Jurkat, Clone E6-1 (cell line): ENCODE data around the gene GABRB1.
A peak's percentile ranks its signal among the peaks of the same experiment; 100 is the strongest.

Source experiments
- DNase-seq: peaks from one replicate; pipeline ENCODE4 v3.0.0-alpha.2; 2011; ENCODE audit warnings: low read depth, low spot score
- H3K4me3 ChIP-seq: 2 replicates; pipeline ENCODE4 v1.5.1; 2011; ENCODE audit warnings: mild to moderate bottlenecking, low read length, control low read depth, moderate library complexity

GABRB1 gene

DNA sequence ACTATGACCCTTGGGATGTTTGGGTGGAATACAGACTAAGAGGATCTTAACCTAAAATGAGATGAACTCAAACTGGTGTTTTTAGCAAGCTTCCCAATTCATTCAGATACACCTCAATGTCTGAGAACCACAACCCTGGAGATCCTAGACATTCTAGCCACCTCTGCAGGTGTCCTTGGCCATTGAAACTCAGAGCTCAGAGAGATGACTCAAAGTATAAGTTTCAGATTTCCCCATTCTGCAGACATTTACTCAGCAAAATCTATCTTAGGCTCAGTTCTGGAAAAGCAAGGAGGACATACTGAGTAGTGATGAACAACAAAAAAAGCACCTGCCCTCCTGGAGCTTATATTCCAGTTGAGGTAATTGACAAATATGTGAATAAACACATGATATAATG lies 384.4 kb downstream of the GABRB1 start:
- no peak overlapping the region for H3K4me3 ChIP-seq
- no peak for DNase-seq

DNA sequence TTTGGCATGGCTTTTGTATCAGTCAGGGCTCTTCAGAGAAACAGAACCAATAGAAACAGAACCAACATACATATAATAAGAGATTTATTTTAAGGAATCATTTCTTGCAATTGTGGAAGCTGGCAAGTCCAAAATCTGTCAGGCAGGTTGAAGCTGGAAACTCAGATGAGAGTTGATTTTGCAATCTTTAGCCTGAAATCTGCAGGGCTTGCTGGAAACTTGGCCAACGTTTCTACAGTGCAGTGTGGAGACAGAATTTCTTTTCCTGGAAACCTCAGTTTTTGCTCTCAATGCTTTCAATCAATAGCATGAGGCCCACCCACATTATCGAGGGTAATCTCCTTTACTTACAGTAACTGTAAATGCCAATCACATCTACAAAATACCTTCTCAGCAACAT lies 386.8 kb downstream of the GABRB1 start:
- H3K4me3 ChIP-seq: no peak overlapping the region

DNA sequence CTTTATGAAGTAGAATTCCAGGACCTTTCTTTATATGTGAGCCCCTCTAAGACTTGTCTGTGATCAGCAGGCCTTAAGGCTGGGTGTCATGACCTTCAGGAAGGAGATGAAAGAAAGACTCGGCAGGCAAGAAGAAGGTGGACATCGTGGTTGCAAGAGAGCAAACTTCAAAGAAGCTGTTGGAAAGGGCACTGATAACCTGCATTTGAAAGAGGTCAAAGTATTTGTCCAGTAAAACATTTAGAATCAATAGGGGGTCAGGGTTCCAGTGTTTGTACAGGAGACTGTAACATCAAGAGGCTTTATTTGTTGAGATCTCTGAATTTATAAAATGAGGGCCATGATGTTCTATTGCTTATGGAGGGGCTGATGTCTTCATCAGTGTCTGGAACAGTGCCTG lies 387.9 kb downstream of the GABRB1 start:
- H3K4me3 ChIP-seq: no peak overlapping the region
- DNase-seq: no peak

More for the DNA sequence above, 386.8 kb downstream of the GABRB1 start:
- DNase-seq: no peak

DNA sequence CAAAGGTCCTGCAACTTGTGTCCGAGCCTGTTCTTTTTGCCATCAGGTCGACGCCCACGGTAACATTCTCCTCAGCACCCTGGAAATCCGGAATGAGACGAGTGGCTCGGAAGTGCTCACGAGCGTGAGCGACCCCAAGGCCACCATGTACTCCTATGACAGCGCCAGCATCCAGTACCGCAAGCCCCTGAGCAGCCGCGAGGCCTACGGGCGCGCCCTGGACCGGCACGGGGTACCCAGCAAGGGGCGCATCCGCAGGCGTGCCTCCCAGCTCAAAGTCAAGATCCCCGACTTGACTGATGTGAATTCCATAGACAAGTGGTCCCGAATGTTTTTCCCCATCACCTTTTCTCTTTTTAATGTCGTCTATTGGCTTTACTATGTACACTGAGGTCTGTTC lies 394.3 kb downstream of the GABRB1 start:
- no peak overlapping the region for H3K4me3 ChIP-seq

DNA sequence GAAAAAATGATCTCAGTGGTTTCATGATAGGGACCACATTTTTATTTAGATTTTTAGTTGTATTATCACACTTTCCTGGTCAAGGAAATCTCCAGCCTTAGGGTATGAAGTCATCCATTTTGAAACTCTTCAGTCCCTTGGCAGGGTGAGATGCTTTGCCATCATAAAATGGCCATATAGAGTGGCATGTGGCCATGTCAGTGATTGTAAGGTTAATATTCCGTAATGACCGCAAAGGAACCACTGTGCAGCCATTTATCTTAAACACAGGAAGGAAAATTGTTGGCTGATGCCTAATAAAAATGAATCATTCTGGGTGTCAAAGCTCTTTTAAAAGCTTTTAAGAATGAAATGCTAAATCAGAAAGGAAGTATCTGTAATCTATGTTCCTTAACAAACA lies 396.6 kb downstream of the GABRB1 start:
- H3K4me3 ChIP-seq: no peak overlapping the region
- DNase-seq: no peak

More for the DNA sequence above, 394.3 kb downstream of the GABRB1 start:
- DNase-seq: no peak

DNA sequence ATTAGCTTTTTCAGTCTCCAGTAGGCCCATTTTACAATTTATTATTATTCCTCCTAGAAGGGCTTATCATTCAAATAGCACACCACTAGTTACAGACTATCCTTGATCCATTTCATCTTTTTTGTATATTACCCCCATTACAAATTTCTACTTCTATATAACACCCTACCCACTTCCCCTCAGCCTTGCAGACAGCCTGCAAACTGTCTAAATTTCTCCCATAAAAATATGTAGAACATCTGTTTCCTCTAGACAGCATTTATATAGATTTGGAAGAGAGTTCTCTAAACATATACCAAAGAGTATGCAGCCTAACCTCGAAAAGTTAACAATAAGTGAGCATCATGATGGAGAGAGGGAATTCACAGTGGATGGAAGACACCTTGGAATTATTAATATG lies 401.4 kb downstream of the GABRB1 start:
- no peak for DNase-seq
- H3K4me3 ChIP-seq: no peak overlapping the region

DNA sequence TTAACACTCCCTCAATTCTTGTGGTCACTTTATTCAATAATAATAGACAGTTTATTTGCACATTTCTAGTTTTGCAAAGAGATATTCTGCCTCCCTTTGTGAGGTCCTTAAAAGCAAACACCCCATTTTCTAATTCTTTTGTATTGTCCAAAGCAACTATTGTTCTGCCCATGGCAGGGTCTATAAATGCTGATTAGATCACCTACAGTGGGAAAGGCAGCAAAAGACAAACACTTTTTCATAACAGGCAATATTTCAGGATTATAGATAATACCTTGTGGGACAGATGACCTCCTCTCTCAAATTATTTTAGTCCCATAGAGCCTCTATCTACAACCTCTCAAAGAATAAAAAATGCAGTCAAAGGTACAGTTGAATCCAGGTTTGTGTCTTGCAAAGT lies 403.6 kb downstream of the GABRB1 start:
- H3K4me3 ChIP-seq: no peak overlapping the region
- no peak for DNase-seq

DNA sequence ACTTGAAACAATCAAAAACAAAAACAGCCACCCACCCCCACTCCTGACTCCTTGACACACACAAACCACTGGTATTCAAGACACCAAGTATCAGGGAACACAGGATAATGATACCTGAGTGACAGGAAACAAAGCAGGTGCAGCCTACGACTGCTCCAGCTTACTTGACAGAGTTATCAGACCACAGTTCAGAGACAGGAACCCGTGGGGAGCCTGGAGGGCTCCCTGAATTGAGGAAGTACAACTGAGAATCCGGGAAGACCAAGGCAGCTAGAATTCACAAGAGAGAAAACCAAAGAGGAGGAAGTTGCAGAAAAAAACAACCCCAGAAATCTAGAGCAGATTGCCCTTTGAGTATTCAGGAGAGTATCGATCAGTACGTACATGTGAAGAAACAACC lies 411.6 kb downstream of the GABRB1 start:
- no peak for DNase-seq
- no peak overlapping the region for H3K4me3 ChIP-seq

DNA sequence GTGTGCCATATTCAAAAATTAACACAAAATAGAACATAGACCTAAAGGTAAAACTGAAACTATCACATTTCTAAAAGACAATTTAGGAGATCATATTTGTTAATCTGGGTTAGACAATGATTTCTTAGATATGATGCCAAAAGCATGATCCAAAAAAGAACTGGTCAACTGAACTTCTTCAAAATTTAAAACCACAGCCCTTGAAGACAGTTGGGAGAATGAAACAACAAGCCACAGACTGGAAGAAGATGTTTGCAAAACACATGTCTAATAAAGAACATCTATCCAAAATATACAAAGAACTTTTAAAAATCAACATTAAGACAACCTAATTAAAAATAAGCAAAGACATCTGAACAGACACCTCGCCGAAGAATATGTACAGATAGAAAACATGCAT lies 412.7 kb downstream of the GABRB1 start:
- no peak for DNase-seq
- no peak overlapping the region for H3K4me3 ChIP-seq

DNA sequence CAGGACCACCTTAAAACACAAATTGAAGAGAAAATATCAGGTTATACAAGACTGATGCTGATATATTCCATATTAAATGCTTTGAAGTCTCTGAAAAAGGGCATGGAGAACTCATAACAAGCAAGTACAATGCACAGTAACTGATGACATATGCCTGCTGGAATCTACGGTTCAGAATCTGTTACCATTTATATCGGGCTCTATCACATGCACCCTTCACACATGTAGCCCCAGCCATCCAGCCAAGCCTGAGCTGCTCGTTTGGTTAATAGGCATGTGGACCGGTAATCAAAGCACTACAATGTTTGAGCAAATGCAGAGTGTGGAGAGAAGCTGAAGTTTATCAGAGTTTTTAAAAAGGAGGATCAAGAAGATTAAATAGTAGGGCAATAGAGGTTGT lies 420.3 kb downstream of the GABRB1 start:
- H3K4me3 ChIP-seq: no peak overlapping the region
- DNase-seq: no peak

DNA sequence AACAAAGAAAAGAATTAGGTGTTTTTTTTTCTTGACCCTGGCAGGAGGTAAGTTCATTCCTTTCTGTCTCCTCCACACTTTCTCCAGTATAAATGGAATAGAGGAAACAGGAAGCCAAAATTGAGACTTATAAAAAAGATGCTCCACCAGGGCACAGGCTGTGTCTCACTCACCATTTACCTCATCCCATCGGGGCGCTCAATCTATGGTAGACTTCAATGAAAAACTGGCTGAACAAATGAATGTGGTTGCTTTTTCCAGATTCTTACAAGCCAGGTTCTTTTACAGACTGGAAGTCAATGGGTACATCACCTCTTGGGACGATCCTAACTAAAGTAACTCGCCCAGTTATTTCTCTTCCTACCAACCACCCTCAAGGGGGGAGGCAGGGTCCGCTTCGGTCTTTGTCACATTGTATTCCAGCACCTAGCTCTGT lies 431.4 kb downstream of the GABRB1 start:
- peak overlapping the region; percentile 87 for H3K4me3 ChIP-seq
- no peak for DNase-seq

DNA sequence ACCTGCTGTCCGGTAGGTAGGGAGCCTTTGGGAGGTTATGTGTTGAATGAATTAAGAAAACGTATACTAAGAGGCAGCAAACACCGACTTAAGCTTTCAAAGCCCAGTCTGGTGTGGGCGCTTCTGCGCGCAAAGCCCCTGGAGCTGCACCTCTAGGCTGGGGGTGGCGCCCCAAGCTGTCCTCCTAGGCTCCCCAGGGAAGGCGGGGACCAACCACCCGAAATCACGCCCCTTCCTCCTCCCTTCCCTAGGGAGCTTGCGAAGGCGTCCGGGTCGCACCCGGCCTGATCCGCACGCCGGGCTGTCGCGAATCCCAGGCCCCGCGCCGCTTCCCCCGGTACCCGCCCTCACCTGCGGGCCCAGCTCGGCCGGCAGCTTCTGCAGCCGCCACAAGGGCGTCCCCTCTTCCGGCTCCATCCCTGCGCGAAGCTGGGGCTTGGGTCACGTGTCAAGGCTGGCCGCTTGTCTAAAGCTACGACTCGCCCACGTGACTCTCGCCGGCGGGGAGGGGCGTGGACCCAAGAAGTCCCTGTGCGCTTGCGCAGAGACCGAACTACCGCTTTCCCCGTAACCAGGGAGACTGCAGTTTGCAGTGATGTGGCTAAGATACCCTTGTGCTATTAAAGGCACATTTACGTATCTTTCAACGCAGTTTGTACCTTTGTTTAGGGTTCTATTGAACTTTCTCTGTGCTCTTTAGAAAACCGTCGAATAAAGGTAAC lies 432.0 kb downstream of the GABRB1 start, which contains the start of gene COMMD8:
Gene COMMD8 (minus strand): TSS at position 468 of the 722 bp plus-strand sequence. CDS start 51 bp downstream, at position 417.
- peak within 1 kb of the TSS; percentile 87 for H3K4me3 ChIP-seq
- DNase-seq: peak; percentile 95

DNA sequence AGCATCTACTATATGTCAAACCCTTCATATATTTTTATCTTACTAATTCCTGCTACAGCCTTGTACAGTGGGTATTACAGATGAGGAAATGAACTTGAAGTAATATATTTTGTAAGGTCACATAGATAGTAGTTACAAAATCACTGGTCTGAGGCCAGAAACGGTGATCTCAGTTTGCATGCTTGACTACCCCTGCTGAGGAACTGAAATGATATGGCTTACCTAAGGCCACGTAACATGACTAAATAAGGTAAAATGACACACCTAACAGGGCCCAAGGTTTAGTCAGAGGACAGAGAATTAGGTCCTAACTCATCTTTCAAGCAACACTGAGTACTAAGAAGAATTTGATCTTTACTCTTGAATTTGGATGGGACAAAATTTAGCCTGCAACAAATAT lies 433.6 kb downstream of the GABRB1 start:
- DNase-seq: no peak
- no peak overlapping the region for H3K4me3 ChIP-seq

DNA sequence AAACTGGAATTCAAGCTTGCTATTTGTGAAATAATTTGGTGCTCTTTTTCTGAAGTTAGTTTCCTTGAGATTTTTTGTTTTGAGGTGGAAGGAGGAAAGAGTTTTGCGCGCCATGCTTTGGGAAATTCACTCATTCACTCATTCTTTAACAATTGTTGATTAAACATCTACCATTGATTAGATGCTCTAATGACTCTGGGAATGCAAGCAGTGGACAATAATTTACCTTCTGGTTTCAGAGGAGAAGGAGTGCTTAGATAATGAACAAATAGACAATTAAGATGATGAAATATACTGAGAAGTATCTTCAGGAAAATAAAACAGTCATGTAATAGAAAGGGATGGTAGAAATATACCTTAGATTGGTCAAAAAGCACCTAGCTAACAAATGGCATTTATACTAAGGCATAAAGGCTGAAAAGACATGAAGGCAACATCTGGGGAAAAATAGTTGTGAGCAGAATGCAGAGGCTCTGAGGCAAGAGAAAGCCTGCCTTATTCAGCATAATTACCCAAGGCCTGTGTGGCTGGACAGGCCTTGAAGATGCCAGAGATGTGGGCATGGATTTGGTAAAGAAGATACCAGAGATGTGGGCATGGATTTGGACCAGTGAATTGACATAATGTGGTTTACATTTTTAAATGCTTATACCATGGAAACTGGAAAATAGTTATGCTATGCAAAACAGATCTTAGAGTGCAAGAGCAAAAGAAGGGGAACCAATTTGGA lies 434.9 kb downstream of the GABRB1 start:
- DNase-seq: no peak
- no peak overlapping the region for H3K4me3 ChIP-seq

DNA sequence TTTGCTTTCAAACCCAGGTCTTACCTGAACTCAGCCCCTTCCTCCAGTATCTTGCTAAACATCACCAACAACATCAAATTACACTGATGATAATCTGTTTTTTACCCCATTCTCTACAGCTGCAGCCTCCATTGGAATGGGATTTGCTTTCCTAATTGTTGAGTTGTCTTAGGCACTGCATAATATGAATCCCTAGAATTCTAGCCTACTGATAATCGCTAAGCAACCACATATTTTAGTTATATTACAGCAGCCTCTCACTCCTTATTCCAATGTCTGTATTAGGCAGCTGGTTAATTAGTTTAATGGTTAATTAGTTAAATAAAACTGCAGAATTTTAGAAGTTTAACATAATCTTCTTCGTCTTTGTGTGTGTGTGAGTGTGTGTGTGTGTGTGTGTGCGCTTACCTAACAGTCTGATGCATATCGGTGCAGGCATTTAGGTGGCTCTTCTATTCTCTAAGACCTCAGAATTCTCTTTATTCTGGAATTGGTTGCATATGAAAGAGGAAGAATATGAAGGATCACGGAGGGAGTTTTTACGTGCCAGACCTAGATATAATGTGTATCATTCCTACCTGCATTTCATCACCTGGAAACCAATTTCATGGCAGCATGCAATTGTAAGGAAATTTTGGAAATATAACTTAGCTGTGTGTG lies 437.5 kb downstream of the GABRB1 start:
- DNase-seq: no peak
- H3K4me3 ChIP-seq: no peak overlapping the region

DNA sequence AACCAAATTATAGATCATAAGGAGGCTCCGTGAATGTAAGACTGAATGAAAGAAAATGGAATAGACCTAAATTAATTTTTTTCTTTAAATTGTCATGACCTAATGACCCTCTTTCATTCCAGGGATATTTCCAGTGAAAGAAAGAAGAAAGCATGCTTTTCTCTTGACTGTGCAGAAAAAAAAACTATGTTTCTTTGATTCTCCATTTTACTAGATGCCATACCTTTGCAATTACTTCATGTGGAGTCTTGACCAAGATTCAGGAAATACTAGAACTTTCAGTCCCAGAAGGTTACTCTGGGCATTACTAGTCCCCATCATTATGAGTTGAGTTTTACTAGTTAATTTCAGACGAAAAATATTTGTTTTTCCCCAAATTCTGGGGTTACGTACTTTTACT lies 438.6 kb downstream of the GABRB1 start:
- no peak overlapping the region for H3K4me3 ChIP-seq
- DNase-seq: no peak

DNA sequence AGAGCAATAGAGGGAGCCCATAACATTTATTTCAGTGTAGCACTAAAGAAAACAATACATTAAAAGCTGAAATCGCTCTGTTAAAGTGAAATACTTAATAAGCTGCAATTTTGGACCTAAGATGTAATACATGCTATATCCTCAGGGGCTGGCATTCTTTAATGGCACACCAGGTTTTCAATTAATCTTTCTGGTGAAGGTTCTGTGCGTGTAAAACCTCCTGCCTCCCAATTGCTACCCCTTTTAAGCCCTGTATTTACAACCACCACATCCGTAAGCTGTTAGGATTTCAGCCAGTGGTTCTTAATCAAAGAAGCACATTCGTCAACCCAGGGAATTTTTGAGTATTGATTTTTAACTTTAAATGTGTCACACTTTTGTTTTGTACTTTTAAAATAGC lies 439.7 kb downstream of the GABRB1 start:
- H3K4me3 ChIP-seq: no peak overlapping the region
- DNase-seq: no peak

DNA sequence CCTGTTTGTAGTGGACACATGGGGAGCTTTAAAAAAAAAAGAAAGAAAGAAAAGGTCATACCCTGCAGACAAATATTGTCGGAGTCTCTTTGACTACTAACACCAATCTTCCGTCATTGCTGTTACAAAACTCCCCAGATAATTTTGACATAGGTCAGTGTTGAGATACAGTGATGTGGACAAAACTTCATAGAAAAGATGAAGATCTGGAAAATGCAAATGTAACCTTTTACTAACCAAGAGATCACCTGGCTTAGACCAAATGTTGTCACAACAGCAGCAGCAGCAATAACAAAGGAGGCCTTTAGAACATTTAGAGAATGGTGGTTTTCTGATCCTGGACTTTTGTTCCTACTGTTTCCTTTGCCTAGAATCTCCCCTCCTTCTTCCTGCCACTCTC lies 440.2 kb downstream of the GABRB1 start:
- no peak for DNase-seq
- no peak overlapping the region for H3K4me3 ChIP-seq

DNA sequence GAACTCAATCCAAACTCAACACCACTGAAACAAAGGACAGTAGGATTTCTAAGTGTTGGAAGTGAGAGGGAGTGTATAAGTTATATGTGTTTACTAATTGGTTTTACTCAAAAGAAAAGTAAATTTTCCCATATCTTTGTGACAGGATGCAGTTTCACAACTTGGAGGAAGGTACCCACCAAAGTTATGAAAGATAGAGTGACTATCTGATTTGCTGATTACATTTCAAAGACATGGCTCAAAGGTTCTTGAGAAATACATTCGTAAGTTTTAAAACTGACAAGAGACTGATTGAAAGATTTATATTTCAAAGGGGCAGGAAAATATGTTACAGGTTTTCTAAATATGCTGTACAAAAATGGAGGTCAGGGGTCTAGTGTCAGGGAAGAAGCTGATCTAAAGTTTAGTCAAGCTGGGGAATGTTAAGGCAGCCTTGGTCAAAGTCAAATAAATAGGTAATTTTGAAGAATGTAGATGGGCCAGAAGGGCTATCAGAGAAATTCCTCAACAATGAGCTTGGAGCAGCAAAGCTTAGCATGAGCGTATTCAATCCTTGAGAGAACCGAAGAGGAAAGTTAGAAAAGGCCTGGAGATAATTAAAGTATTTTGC lies 441.9 kb downstream of the GABRB1 start:
- H3K4me3 ChIP-seq: no peak overlapping the region
- DNase-seq: no peak

DNA sequence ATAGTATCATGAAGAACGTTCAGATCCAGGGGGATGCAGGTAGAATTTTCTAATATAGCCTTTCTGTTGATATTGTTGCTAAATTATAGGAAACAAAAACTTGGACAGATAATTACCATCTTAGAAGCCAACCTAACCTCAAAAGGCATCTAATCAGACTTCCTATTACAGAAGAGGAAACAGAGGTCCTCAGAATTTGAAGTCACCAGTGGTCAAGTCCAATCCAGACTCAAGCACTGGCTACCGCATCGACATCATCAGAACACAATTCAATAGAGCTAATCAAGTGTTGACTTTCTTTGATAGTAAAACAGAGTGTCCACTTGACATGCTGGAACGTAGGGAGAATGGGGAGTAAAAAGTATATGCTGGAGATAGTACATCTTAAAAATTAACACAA lies 443.4 kb downstream of the GABRB1 start:
- no peak for DNase-seq
- no peak overlapping the region for H3K4me3 ChIP-seq
